Type B pancreatic cell (in vitro differentiated cells): ENCODE measurements around the gene OBP2A. TPM values are rescaled to one million over a fixed set of nuclear protein-coding genes. Genes with fewer than 3 reads are reported as not detected.

ENCODE experiments used
- DNase-seq: peaks from one replicate; pipeline ENCODE4 v3.0.0; 2021; ENCODE audit warnings: mixed read lengths; ENCODE audit not compliant: unreplicated experiment; ENCODE audit errors: extremely low spot score
- H3K27ac Mint-ChIP-seq: 2 replicates; pipeline ENCODE4 v1.8.0; 2021; ENCODE audit warnings: mild to moderate bottlenecking, mixed read lengths
- H3K27me3 Mint-ChIP-seq: 2 replicates; pipeline ENCODE4 v1.8.0; 2021; ENCODE audit warnings: mixed read lengths
- H3K36me3 Mint-ChIP-seq: 2 replicates; pipeline ENCODE4 v1.8.0; 2021; ENCODE audit warnings: mixed read lengths
- H3K4me1 Mint-ChIP-seq: one replicate; pipeline ENCODE4 v1.8.0; 2021; ENCODE audit warnings: mixed read lengths; ENCODE audit not compliant: unreplicated experiment
- H3K4me3 Mint-ChIP-seq: 2 replicates; pipeline ENCODE4 v1.8.0; 2021; ENCODE audit warnings: mild to moderate bottlenecking, mixed read lengths
- H3K9me3 Mint-ChIP-seq: 2 replicates; pipeline ENCODE4 v1.8.0; 2021; ENCODE audit warnings: mixed read lengths
- CTCF ChIP-seq: fragments of 200-600 bp; sonication (generic); conservative IDR thresholded peaks from 2 replicates; pipeline ENCODE4 v1.5.0; 2021; ENCODE audit warnings: antibody characterized with exemption, mild to moderate bottlenecking
- total RNA-seq: library from RNA; stranded (reverse); gene quantifications from 2 replicates; pipeline ENCODE4 v1.2.1, GENCODE V29; 2021; ENCODE audit warnings: low replicate concordance

The OBP2A gene
- total RNA-seq, 1 donor from 2014 or later: not detected

GRCh38 chr9:135580664-135581380 is 34.9 kb downstream of the OBP2A start:
- no peak overlapping the region for H3K4me3 Mint-ChIP-seq
- H3K9me3 Mint-ChIP-seq: no peaks in the 10 kb centered on the region
- no peaks in the 10 kb centered on the region for H3K4me1 Mint-ChIP-seq
- peak; percentile 58 for DNase-seq
- H3K27ac Mint-ChIP-seq: no peak overlapping the region
- H3K27me3 Mint-ChIP-seq: no peaks in the 10 kb centered on the region
- TF ChIP-seq CTCF: no peak
- H3K36me3 Mint-ChIP-seq: no peaks in the 10 kb centered on the region

GRCh38 chr9:135581636-135582426 is 35.9 kb downstream of the OBP2A start:
- H3K27me3 Mint-ChIP-seq: no peaks in the 10 kb centered on the region
- DNase-seq: peak; percentile 45
- H3K4me1 Mint-ChIP-seq: no peaks in the 10 kb centered on the region
- no peak overlapping the region for H3K27ac Mint-ChIP-seq
- no peak overlapping the region for H3K4me3 Mint-ChIP-seq
- no peak for TF ChIP-seq CTCF
- no peaks in the 10 kb centered on the region for H3K36me3 Mint-ChIP-seq
- no peaks in the 10 kb centered on the region for H3K9me3 Mint-ChIP-seq

- no peaks in the 10 kb centered on the region for H3K4me1 Mint-ChIP-seq
- no peaks in the 10 kb centered on the region for H3K27me3 Mint-ChIP-seq
- no peak overlapping the region for H3K4me3 Mint-ChIP-seq
- DNase-seq: peak; percentile 44
- no peaks in the 10 kb centered on the region for H3K36me3 Mint-ChIP-seq
- no peak overlapping the region for H3K27ac Mint-ChIP-seq
- no peak for TF ChIP-seq CTCF
- no peaks in the 10 kb centered on the region for H3K9me3 Mint-ChIP-seq
These were observed 36.6 kb downstream of the OBP2A start for GRCh38 chr9:135582541-135582940.

- no peaks in the 10 kb centered on the region for H3K9me3 Mint-ChIP-seq
- H3K27ac Mint-ChIP-seq: no peak overlapping the region
- H3K36me3 Mint-ChIP-seq: no peaks in the 10 kb centered on the region
- no peaks in the 10 kb centered on the region for H3K27me3 Mint-ChIP-seq
- no peak for TF ChIP-seq CTCF
- DNase-seq: peak; percentile 49
- H3K4me1 Mint-ChIP-seq: no peaks in the 10 kb centered on the region
- H3K4me3 Mint-ChIP-seq: no peak overlapping the region
These were observed 37.2 kb downstream of the OBP2A start for GRCh38 chr9:135582966-135583687.

GRCh38 chr9:135583688-135584011 is 37.7 kb downstream of the OBP2A start:
- no peak for TF ChIP-seq CTCF
- Mint-ChIP-seq H3K4me3 (no peak overlapping the region), H3K27ac (no peak overlapping the region), H3K36me3 (no peaks in the 10 kb centered on the region), H3K4me1 (no peaks in the 10 kb centered on the region), H3K9me3 (no peaks in the 10 kb centered on the region), H3K27me3 (no peaks in the 10 kb centered on the region)
- peak; percentile 62 for DNase-seq
